Measurements from ENCODE around the gene MOSPD3.
A peak's percentile ranks its signal among the peaks of the same experiment; 100 is the strongest.

MOSPD3 gene

DNA sequence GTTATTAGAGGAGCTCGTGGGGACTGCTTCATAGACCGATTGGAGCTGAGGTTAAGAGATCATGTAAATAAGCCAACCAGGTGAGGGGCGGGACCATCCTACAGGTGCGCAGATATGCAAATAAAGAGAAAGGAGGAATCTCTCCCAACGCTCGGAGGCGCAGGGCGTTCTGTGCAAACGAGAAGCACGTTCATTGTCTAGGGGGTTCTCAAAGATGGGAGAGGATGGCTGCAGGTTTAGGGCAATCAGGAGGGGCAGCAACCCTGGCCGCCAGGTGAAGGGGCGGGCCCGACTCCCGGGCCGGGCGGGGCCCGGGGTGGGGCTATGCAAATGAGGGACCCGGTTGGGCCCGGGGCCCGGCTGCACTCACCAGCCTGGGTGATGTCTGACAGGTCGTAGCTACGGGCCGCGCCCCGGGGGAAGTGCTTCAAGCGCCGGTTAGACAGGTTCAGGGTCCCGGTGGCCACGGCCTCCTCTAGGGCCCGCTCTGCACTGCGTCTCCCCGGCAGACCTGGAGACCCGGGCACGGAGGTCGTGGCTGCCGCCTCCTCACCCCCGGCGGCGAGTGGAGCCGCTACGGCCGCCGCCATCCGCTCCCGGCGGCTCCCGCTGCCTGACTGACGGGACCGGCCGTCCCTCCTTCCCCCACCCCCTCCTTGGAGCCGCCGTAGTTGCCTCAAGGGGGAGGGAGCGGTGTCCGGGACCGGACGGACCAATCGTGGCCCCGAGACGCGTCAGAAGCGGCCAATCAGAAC, 26.7 kb upstream of the MOSPD3 start, which contains the start of gene LRCH4:
TSS of gene LRCH4 (minus strand) at position 619 of the 755 bp plus-strand sequence. CDS start at position 590, 29 bp downstream.
- TF ChIP-seq, protein P1, sequence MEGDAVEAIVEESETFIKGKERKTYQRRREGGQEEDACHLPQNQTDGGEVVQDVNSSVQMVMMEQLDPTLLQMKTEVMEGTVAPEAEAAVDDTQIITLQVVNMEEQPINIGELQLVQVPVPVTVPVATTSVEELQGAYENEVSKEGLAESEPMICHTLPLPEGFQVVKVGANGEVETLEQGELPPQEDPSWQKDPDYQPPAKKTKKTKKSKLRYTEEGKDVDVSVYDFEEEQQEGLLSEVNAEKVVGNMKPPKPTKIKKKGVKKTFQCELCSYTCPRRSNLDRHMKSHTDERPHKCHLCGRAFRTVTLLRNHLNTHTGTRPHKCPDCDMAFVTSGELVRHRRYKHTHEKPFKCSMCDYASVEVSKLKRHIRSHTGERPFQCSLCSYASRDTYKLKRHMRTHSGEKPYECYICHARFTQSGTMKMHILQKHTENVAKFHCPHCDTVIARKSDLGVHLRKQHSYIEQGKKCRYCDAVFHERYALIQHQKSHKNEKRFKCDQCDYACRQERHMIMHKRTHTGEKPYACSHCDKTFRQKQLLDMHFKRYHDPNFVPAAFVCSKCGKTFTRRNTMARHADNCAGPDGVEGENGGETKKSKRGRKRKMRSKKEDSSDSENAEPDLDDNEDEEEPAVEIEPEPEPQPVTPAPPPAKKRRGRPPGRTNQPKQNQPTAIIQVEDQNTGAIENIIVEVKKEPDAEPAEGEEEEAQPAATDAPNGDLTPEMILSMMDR (conservative IDR thresholded peaks at IDR 0.05; ENCODE audit: low read depth, low read length): no peak
- peak within 1 kb of the TSS; percentile 64 for H3K27ac ChIP-seq

DNA sequence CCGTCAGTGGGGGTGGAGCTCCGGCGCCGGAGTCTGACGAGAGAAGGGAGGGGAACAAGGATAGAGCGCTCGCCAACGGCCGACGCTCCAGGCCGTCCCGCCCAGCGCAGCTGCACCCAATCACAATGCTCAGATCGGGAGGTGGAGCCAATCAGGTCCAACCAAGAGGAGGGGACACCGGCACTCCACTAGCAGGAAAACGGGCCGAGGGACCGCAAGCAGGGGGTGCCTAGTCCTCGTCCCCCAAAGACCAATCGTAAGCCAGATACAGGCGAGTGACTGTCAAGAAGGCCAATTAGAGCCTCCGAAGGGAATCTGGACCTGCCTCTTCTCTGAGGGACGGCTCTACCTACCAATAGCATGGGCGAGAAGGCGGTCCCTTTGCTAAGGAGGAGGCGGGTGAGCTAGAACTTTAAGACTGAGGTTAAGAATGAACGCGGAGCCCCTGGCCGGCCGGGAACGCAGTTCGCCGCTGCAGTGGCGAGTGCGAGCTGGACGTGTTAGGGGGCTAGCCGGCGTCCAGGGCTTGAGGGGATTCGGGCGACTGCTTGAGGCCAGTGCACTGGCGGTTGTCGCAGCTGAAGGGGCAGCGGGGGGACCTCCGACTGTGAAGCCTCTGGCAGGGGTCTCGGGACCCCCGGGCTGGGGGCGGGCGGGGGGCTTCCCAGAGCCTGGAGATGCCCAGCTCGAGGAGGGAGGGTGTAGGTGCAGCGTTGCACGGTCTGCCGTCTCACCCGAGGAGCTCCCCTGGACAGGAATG, 25.9 kb upstream of the MOSPD3 start, which contains the start of gene FBXO24:
TSS of gene FBXO24 (plus strand) at position 63 of the 760 bp plus-strand sequence. CDS start at position 361, 298 bp downstream.
- peak within 1 kb of the TSS; percentile 79 for H2AFZ ChIP-seq (ENCODE audit: low read depth)

More for the DNA sequence above, 26.7 kb upstream of the MOSPD3 start, which contains the start of gene LRCH4:
- Histone ChIP-seq H3K27me3 (ENCODE audit: insufficient read depth, low read depth) (peaks cover 23% of the 10 kb centered on the region), H3K4me3 (IDR thresholded peaks at IDR 0.05; ENCODE audit: insufficient read depth, low read depth, low read length) (no peak within 1 kb of the TSS), H3K79me2 (ENCODE audit: insufficient read depth, low read depth) (peaks cover 4% of the 10 kb centered on the region; the same call in 1 of the 2 replicates), H3K4me2 (peak within 1 kb of the TSS; percentile 80), H4K20me1 (ENCODE audit: insufficient read depth) (no peaks in the 10 kb centered on the region), H3K36me3 (ENCODE audit: insufficient read depth) (no peaks in the 10 kb centered on the region), H2AFZ (ENCODE audit: low read depth) (peak within 1 kb of the TSS; percentile 79), H3K4me1 (ENCODE audit: low read depth, poor library complexity, severe bottlenecking) (peaks cover 12% of the 10 kb centered on the region), H3K9ac (peak within 1 kb of the TSS; percentile 72; the same call in 1 of the 2 replicates)

DNA sequence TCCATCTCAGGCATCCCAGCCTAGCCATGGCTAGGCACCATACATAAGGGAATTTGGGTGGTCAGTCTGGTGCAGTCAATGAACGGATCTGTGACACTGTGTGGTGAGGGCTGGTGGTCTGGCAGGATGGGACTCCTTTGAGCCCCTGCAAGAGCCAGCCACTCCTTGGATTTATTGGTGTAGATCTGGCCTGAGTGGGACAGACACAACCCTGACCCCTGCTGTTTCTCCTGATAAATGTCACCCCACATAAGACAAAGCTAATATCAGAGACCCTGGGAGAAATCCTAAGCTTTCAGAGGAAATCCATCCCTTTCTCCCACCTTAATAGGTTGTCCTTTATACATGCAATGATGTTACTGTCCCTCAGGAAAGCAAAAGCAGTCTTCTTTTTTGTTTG, 23.9 kb upstream of the MOSPD3 start:
- no peak overlapping the region for H2AFZ ChIP-seq (ENCODE audit: low read depth)
- H3K4me2 ChIP-seq: no peak overlapping the region
- no peak overlapping the region for H3K27ac ChIP-seq
- TF ChIP-seq, protein P1 (conservative IDR thresholded peaks at IDR 0.05; ENCODE audit: low read depth, low read length): 0 out of 2 replicates have a peak, but pooled peaks have one; percentile 51
- no peaks in the 10 kb centered on the region for H4K20me1 ChIP-seq (ENCODE audit: insufficient read depth)
- no peak overlapping the region for H3K9ac ChIP-seq
- peaks cover 4% of the 10 kb centered on the region; the same call in 1 of the 2 replicates for H3K79me2 ChIP-seq (ENCODE audit: insufficient read depth, low read depth)
- peaks cover 12% of the 10 kb centered on the region for H3K4me1 ChIP-seq (ENCODE audit: low read depth, poor library complexity, severe bottlenecking)
- no peak overlapping the region for H3K4me3 ChIP-seq (IDR thresholded peaks at IDR 0.05; ENCODE audit: insufficient read depth, low read depth, low read length)
- peaks cover 51% of the 10 kb centered on the region for H3K27me3 ChIP-seq (ENCODE audit: insufficient read depth, low read depth)
- H3K36me3 ChIP-seq (ENCODE audit: insufficient read depth): no peaks in the 10 kb centered on the region

More for the DNA sequence above, 25.9 kb upstream of the MOSPD3 start, which contains the start of gene FBXO24:
- no peak within 1 kb of the TSS for H3K4me3 ChIP-seq (IDR thresholded peaks at IDR 0.05; ENCODE audit: insufficient read depth, low read depth, low read length)
- peak within 1 kb of the TSS; percentile 72; the same call in 1 of the 2 replicates for H3K9ac ChIP-seq
- peaks cover 4% of the 10 kb centered on the region; the same call in 1 of the 2 replicates for H3K79me2 ChIP-seq (ENCODE audit: insufficient read depth, low read depth)
- TF ChIP-seq, protein P1 (conservative IDR thresholded peaks at IDR 0.05; ENCODE audit: low read depth, low read length): no peak
- H3K27ac ChIP-seq: peak within 1 kb of the TSS; percentile 64
- no peaks in the 10 kb centered on the region for H3K36me3 ChIP-seq (ENCODE audit: insufficient read depth)
- peaks cover 31% of the 10 kb centered on the region for H3K27me3 ChIP-seq (ENCODE audit: insufficient read depth, low read depth)
- no peaks in the 10 kb centered on the region for H4K20me1 ChIP-seq (ENCODE audit: insufficient read depth)
- peaks cover 12% of the 10 kb centered on the region for H3K4me1 ChIP-seq (ENCODE audit: low read depth, poor library complexity, severe bottlenecking)
- peak within 1 kb of the TSS; percentile 80 for H3K4me2 ChIP-seq

DNA sequence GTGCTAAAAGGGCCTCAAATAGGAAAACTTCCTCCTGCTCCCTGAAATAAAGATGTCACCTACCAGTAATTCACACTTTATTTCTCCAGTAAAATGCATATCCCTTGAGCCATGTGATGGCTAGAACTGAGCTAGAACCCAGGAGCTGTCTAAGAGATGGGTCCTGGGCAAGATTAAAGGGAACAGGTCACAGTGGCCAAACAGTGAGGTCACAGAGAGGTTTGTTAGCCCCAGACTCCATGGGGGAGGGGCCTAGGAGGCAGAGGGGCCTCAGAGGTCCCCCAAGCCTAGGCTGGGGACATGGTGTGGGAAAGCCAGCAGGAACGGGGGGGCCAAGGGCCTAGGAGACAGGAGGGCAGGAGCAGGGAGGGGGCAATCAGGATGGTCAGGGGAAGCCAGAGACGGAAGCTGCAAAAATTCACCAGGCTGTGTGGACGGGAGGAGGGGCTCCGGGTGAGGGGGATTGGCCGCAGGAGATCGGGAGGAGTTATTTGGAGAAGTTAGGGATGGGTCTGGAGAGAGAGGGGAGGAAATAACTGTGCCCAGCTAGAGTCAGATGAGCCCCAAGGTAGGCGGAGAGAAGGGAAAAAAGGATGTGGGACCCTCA, 22.9 kb upstream of the MOSPD3 start:
- H3K4me2 ChIP-seq: no peak overlapping the region
- peaks cover 9% of the 10 kb centered on the region for H3K4me1 ChIP-seq (ENCODE audit: low read depth, poor library complexity, severe bottlenecking)
- H3K9ac ChIP-seq: no peak overlapping the region
- H3K4me3 ChIP-seq (IDR thresholded peaks at IDR 0.05; ENCODE audit: insufficient read depth, low read depth, low read length): no peak overlapping the region
- H3K27me3 ChIP-seq (ENCODE audit: insufficient read depth, low read depth): peaks cover 61% of the 10 kb centered on the region
- no peaks in the 10 kb centered on the region for H4K20me1 ChIP-seq (ENCODE audit: insufficient read depth)
- H3K27ac ChIP-seq: no peak overlapping the region
- no peaks in the 10 kb centered on the region for H3K36me3 ChIP-seq (ENCODE audit: insufficient read depth)
- TF ChIP-seq, protein P1 (conservative IDR thresholded peaks at IDR 0.05; ENCODE audit: low read depth, low read length): no peak
- H2AFZ ChIP-seq (ENCODE audit: low read depth): no peak overlapping the region
- H3K79me2 ChIP-seq (ENCODE audit: insufficient read depth, low read depth): peaks cover 4% of the 10 kb centered on the region; the same call in 1 of the 2 replicates
